Superior temporal gyrus (tissue), 1 donor: ENCODE measurements around the gene GPR132.
A peak's percentile ranks its signal among the peaks of the same experiment; 100 is the strongest.
"Not testable (repeated sequence)": the region's sequence is repeated elsewhere in the genome, so short reads cannot be mapped to it uniquely, and the experiment has no call there.

Source experiments
- DNase-seq: peaks from one replicate; pipeline ENCODE4 v3.0.0-alpha.2; 2016; ENCODE audit errors: extremely low spot score

GPR132 gene

GRCh38 chr14:105091054-105091516 is 25.9 kb upstream of the GPR132 start:
- DNase-seq: no peak

GRCh38 chr14:105090493-105091053 is 25.3 kb upstream of the GPR132 start:
- DNase-seq: peak; percentile 79

DNA sequence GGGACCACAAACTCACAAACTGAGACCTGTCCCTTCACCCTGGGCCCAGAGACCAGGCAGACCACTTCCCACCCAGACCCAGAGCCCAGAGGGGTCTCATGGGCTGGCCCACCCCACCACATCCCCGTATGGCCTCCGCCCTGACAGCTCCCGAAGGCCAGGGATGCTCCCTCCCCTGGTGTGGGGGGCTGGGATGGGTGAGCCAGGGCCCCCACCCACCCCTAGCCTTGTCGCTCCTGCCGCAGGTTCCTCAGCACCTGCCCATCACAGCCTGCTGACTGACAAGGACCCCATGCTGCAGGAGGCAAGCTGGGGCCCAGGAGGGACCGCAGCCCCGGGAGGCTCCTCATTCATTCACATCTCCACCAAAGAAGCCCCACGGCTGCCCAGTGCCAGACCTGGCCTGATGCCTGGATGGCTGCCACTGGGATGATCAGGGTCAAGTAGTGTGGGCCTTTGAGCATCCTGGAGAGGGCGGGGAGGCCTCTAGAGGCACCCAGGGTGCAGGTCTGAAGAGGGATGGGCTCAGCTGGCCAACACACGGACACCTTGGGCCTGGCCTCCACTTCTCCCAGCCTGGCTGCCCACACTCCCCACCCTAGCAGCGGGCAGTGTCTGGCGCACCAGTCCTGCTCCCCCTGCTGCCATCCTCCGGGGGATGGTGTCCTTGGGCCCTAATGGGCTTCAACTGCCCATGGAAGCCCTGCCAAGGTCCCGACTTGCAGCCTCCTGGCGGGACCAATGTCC is 24.7 kb upstream of the GPR132 start:
- DNase-seq: no peak

- DNase-seq: no peak
Observed at GRCh38 chr14:105088812-105089745, 23.8 kb upstream of the GPR132 start.

DNA sequence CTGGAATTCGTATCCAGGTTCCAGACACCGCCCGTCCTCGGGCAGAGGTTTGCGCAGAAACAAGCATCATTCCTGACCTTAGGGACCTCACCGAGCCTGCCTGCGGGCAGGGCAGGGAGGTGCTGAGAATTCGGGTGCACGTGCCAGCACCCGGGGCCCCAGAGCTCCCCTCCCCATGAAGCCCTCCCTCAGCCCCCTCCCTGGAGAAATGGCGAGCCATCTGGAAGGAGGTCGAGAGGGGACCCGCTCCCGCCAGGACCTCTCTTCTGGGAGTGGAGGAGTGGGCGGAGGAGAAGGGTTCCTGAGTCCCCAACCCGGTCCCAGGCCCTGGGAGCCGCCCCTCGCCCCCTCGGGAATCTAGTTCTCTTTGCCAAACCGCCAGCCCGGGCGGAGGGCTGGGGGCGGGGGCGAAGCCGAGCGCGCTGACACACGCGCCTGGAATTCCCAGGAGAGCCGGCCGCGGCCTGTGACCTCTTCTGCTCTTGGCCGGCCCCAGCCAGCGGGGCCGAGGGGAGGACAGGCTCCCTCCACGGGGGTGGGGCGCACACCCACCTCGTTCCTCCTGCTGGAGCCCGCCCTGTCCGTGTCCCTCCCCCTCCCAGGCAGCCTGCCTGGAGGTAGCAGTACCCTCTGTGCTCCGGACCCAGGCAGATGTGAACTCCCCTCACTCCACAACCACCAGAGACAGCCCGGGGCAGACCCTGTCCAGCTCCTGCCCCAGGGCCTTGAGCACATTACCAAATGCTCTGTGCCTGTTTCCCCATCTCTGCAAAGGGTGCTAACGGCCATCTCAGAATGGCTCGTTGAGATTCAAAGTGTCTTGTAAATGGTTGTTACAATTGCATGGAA is 23.0 kb upstream of the GPR132 start:
- no peak for DNase-seq

GRCh38 chr14:105087308-105087962 is 22.2 kb upstream of the GPR132 start:
- no peak for DNase-seq

GRCh38 chr14:105086833-105087307 is 21.6 kb upstream of the GPR132 start:
- no peak for DNase-seq

GRCh38 chr14:105085766-105086165 is 20.5 kb upstream of the GPR132 start:
- DNase-seq: no peak

- DNase-seq: no peak
Observed at GRCh38 chr14:105084741-105085571, 19.7 kb upstream of the GPR132 start.

DNA sequence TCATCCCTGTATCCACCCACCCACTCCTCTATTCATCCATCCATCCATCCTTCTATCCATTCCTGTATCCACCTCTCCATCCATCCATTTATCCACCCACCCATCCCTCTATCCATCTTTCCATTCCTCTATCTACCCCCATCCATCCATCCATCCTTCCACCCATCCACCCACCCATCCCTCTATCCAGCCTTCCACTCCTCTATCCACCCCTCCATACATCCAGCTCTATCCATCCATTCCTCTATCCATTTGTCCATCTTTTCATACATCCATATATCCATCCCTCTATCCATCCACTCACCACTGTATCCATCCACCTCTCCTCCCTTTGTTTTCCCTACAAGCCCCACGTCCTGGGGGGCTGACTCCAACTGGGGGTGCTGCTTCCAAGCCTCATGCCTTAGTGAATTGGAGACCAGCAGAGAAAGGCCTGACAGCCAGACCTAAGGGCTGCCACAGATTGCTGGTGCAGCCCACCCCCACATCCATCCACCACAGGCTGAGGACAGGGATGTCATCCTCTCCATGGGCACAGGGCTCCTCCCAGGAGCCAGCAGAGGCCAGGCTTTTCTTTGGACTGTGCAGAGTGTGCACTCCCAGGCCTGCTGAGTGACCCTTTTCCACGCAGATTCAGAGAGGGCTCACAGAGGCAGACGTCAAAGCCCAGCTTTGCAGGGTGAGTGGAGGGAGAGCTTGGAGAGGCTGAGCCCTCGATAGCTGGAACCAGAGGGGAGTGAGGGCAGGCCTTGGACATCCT is 18.9 kb upstream of the GPR132 start:
- no peak for DNase-seq

GRCh38 chr14:105082703-105083102 is 17.5 kb upstream of the GPR132 start:
- DNase-seq: no peak

DNA sequence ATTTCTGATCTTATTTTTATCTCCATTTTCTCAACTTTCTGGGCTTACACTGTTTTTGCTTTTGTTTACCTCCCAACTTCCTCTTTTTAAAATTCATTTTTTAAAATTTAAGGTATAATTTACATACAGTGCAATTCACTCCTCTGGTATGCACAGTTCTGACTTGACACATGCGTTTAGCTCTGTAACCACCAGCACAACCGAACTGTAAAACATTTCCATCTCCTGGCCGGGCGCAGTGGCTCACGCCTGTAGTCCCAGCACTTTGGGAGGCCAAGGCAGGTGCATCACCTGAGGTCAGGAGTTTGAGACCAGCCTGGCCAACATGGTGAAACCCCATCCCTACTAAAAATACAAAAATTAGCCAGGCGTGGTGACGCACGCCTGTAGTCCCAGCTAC is 16.2 kb upstream of the GPR132 start:
- not testable (repeated sequence) for DNase-seq

DNA sequence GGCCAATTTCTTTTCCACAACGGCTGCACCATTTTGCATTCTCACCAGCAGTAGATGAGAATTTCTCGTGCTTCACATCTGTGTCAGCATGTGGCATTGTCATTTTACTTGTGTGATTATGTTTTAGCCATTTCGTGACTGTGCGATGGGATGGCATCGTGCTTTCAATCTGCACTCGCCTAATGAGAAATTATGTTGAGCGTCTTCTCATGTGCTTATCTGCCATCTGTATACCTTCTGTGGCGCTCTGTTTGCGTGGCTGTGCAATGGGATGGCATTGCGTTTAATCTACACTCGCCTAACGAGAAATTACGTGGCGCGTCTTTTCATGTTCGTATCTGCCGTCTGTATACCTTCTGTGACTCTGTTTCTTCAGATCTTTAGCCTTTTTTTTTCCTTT is 14.9 kb upstream of the GPR132 start:
- no peak for DNase-seq

- DNase-seq: no peak
Observed at GRCh38 chr14:105078294-105078693, 13.1 kb upstream of the GPR132 start.

- DNase-seq: no peak
Observed at GRCh38 chr14:105077649-105077995, 12.4 kb upstream of the GPR132 start.

- no peak for DNase-seq
Observed at GRCh38 chr14:105076805-105077648, 11.8 kb upstream of the GPR132 start.

GRCh38 chr14:105076296-105076804 is 11.1 kb upstream of the GPR132 start:
- no peak for DNase-seq
